Central memory CD4-positive, alpha-beta T cell (primary cell): Measurements from ENCODE around the gene SEMA3G.

Experiments
- DNase-seq: peaks from one replicate; pipeline ENCODE4 v3.0.0; 2022

The SEMA3G gene

GRCh38 chr3:52479037-52479876, 34.4 kb upstream of the SEMA3G start:
- no peak for DNase-seq

DNA sequence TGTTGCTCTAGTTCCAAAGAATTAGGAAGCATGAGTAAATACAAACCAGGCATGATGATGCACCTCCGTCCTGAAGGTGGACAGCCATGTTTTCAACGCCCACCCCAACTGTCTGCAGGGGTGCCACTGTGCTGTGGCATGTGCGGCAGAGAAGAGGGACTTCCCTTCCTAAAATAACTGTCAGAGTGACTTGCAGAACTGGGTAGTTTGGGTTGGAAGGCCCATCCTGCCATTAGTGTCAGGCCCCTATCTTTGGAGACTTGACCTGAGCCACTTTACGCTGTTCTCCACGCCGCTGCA, 32.8 kb upstream of the SEMA3G start:
- no peak for DNase-seq

DNA sequence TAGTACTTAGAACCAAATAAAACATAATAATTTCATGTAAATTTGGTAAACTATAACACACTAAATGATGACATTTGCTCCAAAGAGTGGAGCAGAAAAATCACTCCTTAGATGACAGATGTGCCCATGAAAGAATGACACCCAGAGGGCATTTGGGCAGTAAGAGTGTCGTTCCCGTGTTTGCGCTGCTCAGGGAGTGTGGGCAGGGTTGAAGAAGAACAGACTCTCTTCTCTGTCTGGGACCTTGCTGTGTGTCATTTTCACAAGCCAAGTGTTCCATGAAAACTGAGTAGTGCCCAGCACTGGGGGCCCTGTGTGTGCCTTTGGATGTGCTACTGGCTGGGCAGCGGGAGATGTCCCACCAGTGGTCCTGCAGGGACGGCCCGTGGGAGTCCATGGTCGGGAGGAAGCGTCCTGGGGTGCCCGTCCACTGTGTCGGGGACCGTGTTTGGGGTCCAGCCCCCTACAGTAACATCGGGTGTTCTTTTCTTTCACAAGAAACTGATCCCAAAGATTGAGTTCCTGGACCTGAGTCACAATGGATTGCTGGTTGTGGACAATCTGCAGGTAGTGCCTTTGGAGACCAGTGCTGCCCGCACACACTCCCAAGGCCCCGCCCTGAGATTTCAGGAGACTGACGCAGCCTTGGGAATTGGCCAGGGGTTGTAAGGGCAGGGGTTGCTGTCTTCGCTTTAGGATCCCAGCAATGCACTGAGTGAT, 32.3 kb upstream of the SEMA3G start:
- DNase-seq = no peak

GRCh38 chr3:52473026-52473425, 28.1 kb upstream of the SEMA3G start:
- no peak for DNase-seq

- no peak for DNase-seq
Observed at GRCh38 chr3:52472239-52473000, 27.5 kb upstream of the SEMA3G start.

DNA sequence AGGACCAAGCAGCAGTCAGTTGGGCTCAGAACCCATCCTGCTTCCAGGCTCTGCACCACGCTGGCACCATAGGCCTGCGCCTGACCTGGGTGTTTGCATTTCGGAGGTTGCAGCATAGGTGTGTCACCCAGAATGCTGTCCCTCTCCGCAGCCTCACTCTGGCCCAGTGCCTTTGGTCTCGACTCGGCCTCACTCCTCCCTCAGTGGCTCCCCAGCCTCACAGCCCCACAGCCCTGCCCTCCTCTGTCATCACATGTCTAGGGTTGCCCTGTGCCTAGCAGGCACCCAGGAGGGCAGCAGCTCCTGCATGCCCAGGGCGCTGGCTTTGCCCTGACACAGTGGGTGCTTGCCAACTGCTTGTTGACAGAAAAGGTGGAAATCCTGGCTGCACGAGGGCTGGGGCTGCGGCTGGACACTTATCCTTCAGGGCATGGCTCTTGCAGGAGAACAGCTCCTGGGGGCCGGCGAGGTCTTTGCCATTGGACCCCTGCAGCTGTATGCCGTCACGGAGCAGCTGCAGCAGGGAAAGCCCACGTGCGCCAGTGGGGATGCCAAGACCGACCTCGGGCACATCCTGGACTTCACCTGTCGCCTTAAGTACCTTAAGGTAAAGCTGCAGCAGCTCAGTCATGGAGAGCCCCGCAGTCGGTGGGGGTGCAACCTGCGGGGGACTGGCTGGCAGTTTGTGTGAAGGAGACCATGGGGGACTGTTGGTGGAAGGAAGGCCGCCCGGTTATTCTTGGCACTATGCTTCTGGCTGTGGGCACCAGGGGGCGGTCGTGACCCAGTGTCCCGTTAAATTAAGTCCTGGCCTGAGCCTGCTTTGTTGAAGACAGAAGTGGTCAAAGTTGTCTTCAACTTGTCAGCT, 26.7 kb upstream of the SEMA3G start:
- DNase-seq = no peak

DNA sequence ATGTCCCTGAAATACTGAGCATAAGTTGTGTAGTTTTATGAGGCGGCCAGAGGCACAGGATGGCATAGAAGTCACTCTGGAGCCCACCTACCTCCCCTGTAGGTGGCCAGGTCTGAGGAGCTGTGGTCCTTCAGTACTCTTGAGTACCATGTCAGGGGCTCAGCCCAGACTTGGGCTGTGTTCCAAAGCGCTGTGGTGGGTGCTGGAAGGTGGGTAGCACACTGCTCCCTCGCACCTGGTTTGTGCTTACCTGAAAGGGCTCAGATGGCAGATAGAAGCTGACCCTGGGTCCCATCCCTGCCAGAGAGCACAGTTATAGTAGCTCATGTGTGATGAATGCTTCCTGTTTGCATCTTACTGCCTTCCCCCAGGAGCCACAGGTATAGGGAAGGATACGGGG, 26.0 kb upstream of the SEMA3G start:
- DNase-seq = no peak

- DNase-seq = no peak
Observed at GRCh38 chr3:52469001-52469400, 24.1 kb upstream of the SEMA3G start.

DNA sequence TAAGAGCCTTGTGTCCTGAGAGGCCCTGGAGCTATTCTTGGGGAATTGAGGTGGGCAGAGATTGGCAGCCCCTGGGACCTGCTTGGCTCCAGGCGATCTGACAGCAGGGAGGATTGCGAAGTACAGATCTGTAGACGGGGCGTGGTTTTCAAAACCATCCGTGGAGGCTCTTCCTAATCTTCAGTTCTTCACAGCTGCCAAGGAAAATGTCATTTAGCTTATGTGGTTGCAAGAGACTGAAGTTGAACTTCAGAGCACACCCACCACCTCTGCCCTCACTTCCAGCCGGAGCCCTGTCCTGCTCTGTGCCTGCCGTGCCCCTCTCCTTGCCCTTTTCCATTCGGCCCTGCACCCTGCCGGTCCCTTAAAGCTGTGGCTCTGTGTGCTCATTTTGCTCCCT, 23.4 kb upstream of the SEMA3G start:
- DNase-seq = no peak

DNA sequence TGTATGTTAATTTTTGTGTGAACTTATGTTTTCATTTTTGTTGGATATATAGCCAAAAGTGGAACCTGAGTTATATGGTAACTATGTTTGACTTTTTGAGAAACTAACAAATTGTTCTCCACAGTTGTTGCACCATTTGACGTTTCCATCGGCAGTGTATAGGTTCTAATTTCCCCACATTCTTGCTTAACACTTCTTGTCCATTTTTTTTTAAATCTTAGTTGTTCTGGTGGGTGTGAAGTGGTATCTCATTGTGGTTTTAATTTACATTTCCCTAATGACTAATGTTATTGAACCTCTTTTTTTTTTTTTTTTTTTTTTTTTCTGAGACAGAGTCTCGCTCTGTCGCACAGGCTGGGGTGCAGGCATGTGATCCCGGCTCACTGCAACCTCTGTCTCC, 18.5 kb upstream of the SEMA3G start:
- no peak for DNase-seq

DNA sequence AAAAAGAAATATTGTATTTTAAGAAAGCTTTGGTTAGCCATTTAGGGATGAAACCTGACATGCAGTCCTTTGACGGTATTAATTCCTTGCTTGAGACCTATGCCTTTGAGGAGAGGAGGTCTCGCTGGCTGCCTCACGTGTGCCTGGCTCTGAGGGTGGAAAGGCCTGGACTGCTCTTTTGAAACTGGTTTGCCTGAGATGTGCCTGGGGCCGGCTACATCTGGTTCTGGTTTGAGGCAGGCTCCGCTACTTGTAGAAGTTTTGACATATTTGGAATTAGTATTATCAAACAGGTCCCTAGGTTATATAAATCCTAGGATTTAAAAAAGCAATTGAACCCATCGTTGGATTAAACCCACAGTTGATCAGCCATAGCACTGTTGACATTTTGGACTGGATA, 17.0 kb upstream of the SEMA3G start:
- DNase-seq = no peak

DNA sequence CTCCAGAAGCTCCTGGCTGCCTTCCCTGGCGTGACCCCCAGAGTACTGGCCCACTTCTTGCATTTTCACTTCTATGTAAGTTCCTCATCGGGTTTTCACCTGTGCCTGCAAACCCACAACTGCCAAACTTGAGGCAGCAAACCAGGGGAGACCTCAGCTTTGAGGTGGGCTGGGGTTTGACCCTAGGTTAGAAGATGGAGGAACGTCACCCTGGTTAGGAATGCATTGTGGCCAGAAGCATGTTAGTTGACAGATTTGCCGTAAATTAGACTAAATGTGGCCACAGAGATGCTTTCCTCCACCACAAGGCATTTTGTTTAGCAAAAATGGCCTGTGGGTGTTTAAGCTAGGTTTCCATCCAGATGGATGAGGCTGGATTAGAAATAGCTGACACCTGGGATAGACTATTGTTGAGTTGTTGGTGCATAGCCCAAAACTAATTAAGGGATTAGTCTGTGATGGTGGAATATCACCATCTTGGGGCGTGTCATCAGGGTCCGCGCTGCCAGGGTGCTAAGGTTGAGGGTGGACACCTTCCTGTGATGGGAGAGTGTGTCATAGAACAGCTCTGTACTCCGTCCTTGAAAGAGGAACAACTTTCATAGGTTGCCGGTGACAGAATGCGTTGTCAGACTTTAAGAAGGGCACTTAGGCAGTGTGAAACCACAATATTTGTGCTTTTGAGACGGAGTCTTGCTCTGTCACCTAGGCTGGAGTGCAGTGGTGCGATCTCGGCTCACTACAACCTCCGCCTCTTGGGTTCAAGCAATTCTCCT, 14.1 kb upstream of the SEMA3G start:
- DNase-seq = no peak

- DNase-seq = no peak
Observed at GRCh38 chr3:52458031-52458760, 13.3 kb upstream of the SEMA3G start.

- DNase-seq = no peak
Observed at GRCh38 chr3:52456800-52457183, 11.9 kb upstream of the SEMA3G start.

DNA sequence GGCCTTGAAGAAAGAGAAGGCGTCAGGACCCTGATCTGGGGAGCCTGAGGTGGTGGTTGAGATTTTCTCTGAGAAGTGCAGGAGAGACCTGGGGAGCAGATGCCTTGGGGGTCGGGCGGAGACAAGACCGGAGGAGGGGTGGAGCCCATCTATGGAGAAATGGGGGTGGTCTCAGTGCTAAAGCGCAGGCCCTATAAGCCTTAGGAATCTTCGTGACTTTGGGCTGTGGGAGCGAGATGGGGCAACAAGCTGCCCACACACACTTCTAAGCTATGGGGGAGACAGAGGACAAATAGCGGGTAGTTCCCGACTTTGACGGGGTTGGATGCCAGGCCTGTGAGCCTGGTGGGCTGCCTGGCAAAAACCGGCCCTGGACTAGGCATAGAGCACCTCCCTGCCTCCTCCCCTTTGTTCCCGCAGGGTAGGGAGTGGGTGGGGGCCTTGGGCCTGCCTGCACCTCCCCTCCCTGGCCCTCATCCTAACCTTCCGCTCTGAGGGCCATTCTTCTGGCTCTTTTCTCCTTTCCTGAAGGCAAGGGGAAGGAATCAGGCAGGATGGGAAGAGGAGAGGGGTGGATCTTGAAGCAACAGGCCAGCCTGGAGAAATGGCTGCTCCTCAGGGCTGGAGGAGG, 11.4 kb upstream of the SEMA3G start:
- DNase-seq = no peak

DNA sequence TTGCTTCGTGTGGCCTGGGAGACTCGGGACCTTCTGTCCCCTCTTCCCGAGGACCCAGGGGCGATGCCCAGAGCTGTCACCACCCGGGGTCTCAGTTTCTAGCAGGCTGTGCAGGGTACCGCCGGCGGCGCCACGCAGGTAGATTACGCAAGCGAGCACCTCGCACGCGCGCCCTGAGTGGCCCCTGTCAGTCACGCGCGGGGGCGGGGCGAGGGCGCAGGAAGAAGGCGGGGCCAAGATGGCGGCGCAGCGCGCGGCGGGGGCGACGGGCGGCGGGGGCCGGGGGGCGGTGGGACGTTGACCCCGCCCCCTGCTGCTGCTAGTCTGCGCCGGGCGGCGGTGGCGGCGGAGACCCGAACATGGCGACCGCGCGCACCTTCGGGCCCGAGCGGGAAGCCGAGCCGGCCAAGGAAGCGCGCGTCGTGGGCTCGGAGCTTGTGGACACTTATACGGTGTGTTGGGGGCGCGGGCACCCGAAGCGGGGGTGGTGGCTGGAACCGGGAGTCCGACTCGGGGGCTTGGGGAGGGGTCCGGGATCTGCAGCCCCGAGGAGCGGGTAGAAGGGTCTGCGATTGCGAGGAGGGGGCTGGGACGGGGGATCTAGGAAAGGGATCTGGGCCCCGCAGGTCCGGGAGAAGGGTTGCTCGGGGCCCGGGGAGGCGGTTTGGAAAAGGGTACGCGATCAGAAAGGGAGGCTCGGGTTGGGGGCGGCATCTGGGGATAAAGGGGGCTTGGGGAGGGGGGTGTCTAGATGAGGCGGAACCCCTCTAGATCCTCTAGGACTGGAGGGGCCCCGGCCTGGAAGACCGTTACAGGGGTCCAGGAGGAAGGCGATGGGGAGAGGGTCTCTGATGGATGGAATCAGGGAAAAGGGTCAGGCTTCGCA, 10.6 kb upstream of the SEMA3G start, which contains the start of gene NISCH:
NISCH (plus strand) TSS at position 322 of the 886 bp plus-strand sequence; CDS start at position 360, 38 bp downstream.
- peak; percentile 94 for DNase-seq

DNA sequence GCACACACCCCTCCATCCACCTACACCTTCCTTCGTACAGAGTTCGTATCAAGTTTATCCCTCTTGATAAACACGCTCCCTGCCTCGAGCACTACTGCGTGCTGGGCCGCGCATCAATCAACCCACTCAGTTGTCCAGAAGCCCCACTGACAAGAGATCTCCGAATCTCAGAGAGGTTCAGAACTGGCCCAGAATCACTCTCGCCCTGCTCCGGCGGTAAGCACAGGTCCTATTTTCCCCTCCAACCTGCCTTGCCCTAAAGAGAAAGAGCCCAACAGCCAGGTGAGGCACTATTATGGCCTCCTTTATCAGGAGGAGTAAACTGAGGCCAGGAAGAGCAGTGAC, 10.0 kb upstream of the SEMA3G start:
- no peak for DNase-seq

GRCh38 chr3:52454250-52454937, 9.5 kb upstream of the SEMA3G start:
- DNase-seq = no peak
